Measurements from ENCODE around the gene MED7.

MED7 gene

DNA sequence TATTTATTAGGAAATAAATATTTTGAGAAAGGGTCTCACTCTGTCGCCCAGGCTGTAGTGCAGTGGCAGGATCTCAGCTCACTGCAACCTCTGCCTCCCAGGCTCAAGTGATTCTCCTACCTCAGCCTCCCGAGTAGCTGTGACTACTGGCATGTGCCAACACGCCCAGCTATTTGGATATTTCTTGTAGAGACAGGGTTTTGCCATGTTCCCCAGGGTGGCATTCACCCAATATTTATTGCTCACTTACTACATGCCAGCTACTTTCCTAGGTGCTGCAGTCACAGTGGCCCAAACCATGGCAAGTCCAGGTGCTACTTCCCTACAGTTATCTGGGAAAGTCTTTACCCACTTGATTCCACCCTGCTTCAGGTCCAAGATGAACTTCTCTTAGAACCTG lies 8.3 kb upstream of the MED7 start:
- no peak overlapping the region for H3K4me3 ChIP-seq (ENCODE audit: low read depth, low read length)
- TF ChIP-seq, protein P1, sequence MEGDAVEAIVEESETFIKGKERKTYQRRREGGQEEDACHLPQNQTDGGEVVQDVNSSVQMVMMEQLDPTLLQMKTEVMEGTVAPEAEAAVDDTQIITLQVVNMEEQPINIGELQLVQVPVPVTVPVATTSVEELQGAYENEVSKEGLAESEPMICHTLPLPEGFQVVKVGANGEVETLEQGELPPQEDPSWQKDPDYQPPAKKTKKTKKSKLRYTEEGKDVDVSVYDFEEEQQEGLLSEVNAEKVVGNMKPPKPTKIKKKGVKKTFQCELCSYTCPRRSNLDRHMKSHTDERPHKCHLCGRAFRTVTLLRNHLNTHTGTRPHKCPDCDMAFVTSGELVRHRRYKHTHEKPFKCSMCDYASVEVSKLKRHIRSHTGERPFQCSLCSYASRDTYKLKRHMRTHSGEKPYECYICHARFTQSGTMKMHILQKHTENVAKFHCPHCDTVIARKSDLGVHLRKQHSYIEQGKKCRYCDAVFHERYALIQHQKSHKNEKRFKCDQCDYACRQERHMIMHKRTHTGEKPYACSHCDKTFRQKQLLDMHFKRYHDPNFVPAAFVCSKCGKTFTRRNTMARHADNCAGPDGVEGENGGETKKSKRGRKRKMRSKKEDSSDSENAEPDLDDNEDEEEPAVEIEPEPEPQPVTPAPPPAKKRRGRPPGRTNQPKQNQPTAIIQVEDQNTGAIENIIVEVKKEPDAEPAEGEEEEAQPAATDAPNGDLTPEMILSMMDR (IDR thresholded peaks at IDR 0.05; ENCODE audit: control insufficient read depth, extremely low read depth, insufficient read depth): no peak
- DNase-seq (ENCODE audit: low read depth): no peak

DNA sequence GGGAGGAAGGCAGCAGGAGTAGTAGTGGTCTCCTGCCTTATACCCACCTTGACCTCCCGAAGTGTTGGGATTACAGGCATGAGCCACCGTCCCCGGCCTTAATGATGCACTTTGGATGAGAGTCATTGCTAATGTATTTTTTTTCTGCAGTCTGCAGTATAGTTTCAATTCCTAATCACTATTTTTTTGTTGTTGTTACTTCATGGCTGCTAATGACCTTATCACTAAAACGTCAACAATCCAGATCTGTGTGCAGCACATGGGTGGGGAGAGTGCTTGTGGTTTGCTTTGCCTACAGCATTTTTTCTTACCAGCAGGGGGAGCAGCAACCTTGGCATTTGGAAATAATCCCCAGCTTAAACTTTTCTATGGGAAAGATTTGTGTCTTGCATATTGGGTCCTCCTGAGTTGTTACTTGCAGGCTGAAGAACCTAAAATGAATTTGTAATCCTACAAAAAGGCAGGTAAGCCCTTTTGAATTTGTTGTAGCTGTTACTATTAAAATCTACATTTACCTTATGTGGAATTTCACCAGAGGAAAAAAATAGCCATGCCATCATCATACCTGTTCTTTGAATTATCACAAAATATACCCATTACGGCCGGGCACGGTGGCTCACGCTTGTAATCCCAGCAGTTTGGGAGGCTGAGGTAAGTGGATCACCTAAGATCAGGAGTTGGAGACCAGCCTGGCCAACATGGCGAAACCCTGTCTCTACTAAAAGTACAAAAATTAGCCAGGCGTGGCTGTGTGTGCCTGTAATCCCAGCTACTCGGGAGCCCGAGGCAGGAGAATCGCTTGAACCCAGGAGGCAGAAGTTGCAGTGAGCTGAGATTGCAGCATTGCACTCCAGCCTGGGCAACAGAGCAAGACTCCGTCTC lies 6.3 kb upstream of the MED7 start:
- H3K4me3 ChIP-seq (ENCODE audit: low read depth, low read length): no peak overlapping the region
- TF ChIP-seq, protein P1 (IDR thresholded peaks at IDR 0.05; ENCODE audit: control insufficient read depth, extremely low read depth, insufficient read depth): peak; percentile 88
- DNase-seq (ENCODE audit: low read depth): no peak

DNA sequence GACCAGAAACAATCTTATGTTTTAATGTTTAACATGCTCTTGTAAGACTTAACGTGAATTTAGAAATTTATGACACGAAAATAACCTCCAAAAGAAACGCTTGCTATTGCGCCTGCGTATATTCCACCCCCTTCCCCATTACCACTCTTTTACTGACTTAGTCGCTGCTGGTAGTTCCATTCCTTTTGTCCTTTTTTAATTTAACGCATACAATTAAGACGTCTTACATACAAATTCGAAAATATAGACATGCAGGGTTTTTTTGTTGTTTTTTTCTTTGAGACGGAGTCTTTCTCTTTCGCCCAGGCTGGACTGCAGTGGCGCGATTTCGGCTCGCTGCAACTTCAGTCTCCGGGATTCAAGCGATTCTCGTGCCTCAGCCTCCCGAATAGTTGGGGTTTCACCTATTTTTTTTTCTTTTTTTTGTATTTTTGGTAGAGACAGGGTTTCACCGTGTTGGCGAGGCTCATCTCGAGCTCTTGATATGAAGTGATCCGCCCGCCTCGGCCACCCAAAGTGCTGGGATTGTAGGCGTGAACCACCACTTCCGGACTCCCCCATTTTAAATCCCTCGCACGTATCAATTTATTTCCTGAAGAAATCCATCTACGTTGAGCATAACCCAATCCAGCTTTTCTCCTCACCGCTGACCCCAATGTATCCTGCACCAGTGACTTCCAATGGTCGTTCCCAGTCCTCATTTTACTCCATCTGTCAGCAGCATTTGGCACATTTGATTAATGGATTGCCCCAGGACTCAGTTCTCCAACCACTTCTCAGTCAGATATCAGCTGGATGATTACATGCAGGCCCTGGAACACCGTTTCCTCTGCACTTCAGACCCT lies 684 bp upstream of the MED7 start:
- peak overlapping the region; percentile 87 for H3K4me3 ChIP-seq (ENCODE audit: low read depth, low read length)
- TF ChIP-seq, protein P1 (IDR thresholded peaks at IDR 0.05; ENCODE audit: control insufficient read depth, extremely low read depth, insufficient read depth): no peak
- DNase-seq (ENCODE audit: low read depth): no peak

DNA sequence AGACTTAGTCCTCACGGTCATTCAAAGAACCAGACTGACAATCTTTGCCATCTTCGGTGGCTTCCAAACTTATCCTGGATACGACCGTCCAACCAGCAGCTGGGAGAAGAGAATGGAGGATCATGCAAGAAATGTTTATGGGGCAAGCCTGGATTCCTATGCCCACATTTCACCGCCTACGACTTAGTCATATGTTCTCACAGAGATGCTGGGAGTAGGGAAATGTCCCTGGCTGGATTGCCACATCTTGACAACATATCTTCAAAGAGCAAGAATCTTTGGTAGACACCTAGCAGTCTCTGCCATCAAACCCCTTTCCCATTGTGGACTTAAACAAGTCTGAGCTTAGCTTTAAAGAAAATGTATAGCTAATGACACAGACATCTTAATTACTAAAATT lies 5.0 kb downstream of the MED7 start:
- no peak for DNase-seq (ENCODE audit: low read depth)

DNA sequence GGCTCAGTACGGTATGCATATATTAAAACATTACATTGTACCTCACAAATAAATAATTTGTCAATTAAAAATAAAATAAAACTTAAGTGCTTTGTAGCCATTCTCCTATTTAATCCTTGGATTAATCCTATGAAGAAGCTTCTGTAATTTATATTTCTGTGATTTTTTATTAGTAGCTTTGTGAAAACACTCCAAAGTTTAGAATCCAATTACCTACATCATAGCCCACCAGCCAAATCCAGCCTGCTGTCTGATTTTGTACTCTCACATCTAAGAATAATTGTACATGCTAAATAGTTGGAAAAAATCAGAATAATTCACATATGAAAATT lies 10.4 kb downstream of the MED7 start:
- TF ChIP-seq, protein P1 (IDR thresholded peaks at IDR 0.05; ENCODE audit: control insufficient read depth, extremely low read depth, insufficient read depth): no peak
- DNase-seq (ENCODE audit: low read depth): no peak
- H3K4me3 ChIP-seq (ENCODE audit: low read depth, low read length): no peak overlapping the region

More for the DNA sequence above, 5.0 kb downstream of the MED7 start:
- TF ChIP-seq, protein P1 (IDR thresholded peaks at IDR 0.05; ENCODE audit: control insufficient read depth, extremely low read depth, insufficient read depth): no peak
- no peak overlapping the region for H3K4me3 ChIP-seq (ENCODE audit: low read depth, low read length)

DNA sequence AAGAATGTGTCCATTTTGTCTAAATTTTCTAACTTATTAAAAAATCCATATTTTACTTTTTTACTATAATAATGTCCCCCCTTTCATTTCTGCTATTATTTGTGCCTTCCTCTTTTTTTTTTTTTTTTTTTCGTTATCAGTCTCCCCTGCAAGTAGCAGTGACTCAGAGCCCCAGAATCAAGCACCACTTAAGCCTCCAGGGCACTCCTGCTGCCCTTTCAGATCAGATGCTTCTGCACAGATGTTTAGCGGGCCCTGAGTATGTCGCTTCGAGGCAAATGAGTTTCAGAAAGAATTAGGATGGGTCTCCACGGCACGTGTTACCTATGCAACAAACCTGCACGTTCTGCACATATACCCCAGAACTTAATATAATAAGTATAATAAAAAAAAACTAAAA lies 11.7 kb downstream of the MED7 start:
- DNase-seq (ENCODE audit: low read depth): no peak
- H3K4me3 ChIP-seq (ENCODE audit: low read depth, low read length): no peak overlapping the region
- TF ChIP-seq, protein P1 (IDR thresholded peaks at IDR 0.05; ENCODE audit: control insufficient read depth, extremely low read depth, insufficient read depth): no peak

Data from LNCaP clone FGC (cell line).